Right cardiac atrium (tissue), 5 donors: Measurements from ENCODE around the gene CDK18. TPM values are rescaled to one million over a fixed set of nuclear protein-coding genes. Genes with fewer than 3 reads are reported as not detected.

Source experiments
- ATAC-seq, 2 donors: fragments of 200-7000 bp; cut with Tn5 transposase; one replicate each; pipeline versions ENCODE4 v1.8.0 to v1.9.1; 2020; ENCODE audit warnings: moderate library complexity in 2 of 2, mild to moderate bottlenecking in 1 of 2
- DNase-seq, 3 donors: peaks; one replicate each; pipeline ENCODE4 v3.0.0-alpha.2; 2020
- H3K27ac ChIP-seq: one replicate; pipeline ENCODE4 v1.5.1; 2013; ENCODE audit warnings: mild to moderate bottlenecking, low read length, control low read depth, moderate library complexity
- H3K27me3 ChIP-seq: one replicate; pipeline ENCODE4 v1.6.1; 2013; ENCODE audit not compliant: control insufficient read depth, insufficient read depth
- H3K4me1 ChIP-seq: one replicate; pipeline ENCODE4 v1.6.1; 2013; ENCODE audit warnings: low read length; ENCODE audit not compliant: control insufficient read depth, insufficient read depth
- H3K4me3 ChIP-seq: one replicate; pipeline ENCODE4 v1.5.1; 2013; ENCODE audit warnings: low read length, control low read depth
- H3K9me3 ChIP-seq: one replicate; pipeline ENCODE4 v1.6.1; 2013; ENCODE audit warnings: low read length; ENCODE audit not compliant: control insufficient read depth
- WGBS: extraction: QIAGEN DNeasy Blood & Tissue Kit; methylation state at CpG from one replicate; pipeline ENCODE4 v1.1.7; 2013; 5-methylcytosine and 5-hydroxymethylcytosine counted together
- intact Hi-C, 4 donors: fragments of 100-400 bp; cut with DNase I; formaldehyde crosslinking; loops; one replicate each; pipeline versions ENCODE4 v1.11.0 to v1.14.0; 2022 to 2023
- polyA plus RNA-seq: library from polyadenylated mRNA; stranded (reverse); fragments of 200-250 nt; gene quantifications from one replicate; pipeline ENCODE4 v1.2.3, GENCODE V29; 2013
- total RNA-seq, 4 donors: library from RNA; stranded (reverse); fragmentation: NEBNext Ultra II Directional; extraction: Animal tissue kit (Norgen Biotek cat#: 25700); gene quantifications; one replicate each; pipeline ENCODE4 v1.2.1, GENCODE V29; 2021
- donor health status: healthy with polysubstance abuse.
- donor health status: DM: no; HTN: yes; CAD: no.
- donor health status: DM: no; HTN: no; CAD: no.
- donor health status: DM: no; HTN: yes; CAD: no; lungs with severe emphysema.
- donor health status: DM: yes; HTN: yes; CAD: no.

Gene CDK18
- total and polyA plus RNA-seq, 5 donors = 80.2 to 150 (median 142) TPM

- Histone ChIP-seq H3K4me1 (peaks cover 8% of the 10 kb centered on the region), H3K27ac (peak overlapping the region; percentile 58), H3K4me3 (no peak overlapping the region), H3K27me3 (no peaks in the 10 kb centered on the region), H3K9me3 (no peaks in the 10 kb centered on the region)
- ATAC-seq (peak; percentile 72 to 87), DNase-seq (peak; percentile 61 to 79 (median 72))
- intact Hi-C loops = no loop called here
- WGBS = 28% methylated on average over 11 of the region's 11 CpGs
Observed at GRCh38 chr1:205493241-205494085, 11.0 kb upstream of the CDK18 start.

GRCh38 chr1:205494115-205494514, 10.4 kb upstream of the CDK18 start:
- no peaks in the 10 kb centered on the region for H3K27me3 ChIP-seq
- DNase-seq = no peak
- intact Hi-C loops = no loop called here
- no peaks in the 10 kb centered on the region for H3K9me3 ChIP-seq
- peaks cover 8% of the 10 kb centered on the region for H3K4me1 ChIP-seq
- no peak overlapping the region for H3K27ac ChIP-seq
- ATAC-seq = no peak
- H3K4me3 ChIP-seq = no peak overlapping the region
- WGBS = 71% methylated on average over 4 of the region's 4 CpGs

- Histone ChIP-seq H3K27ac (peak overlapping the region; percentile 83), H3K27me3 (no peaks in the 10 kb centered on the region), H3K9me3 (no peaks in the 10 kb centered on the region), H3K4me3 (no peak overlapping the region), H3K4me1 (peaks cover 9% of the 10 kb centered on the region)
- 55% methylated on average over 9 of the region's 9 CpGs for WGBS
- DNase-seq (peak in 2 of 3 donors; percentile 80 to 82), ATAC-seq (peak; percentile 70 to 79)
- intact Hi-C loops = no loop called here
Observed at GRCh38 chr1:205495237-205495823, 9.1 kb upstream of the CDK18 start.

GRCh38 chr1:205496661-205497060, 7.8 kb upstream of the CDK18 start:
- ATAC-seq = no peak

GRCh38 chr1:205497351-205497750, 7.1 kb upstream of the CDK18 start:
- 65% methylated on average over 7 of the region's 7 CpGs for WGBS
- peak in 1 of 3 donors; percentile 41 for DNase-seq
- intact Hi-C loops = no loop called here
- ATAC-seq = peak in 1 of 2 donors; percentile 9
- peaks cover 12% of the 10 kb centered on the region for H3K4me1 ChIP-seq
- H3K9me3 ChIP-seq = no peaks in the 10 kb centered on the region
- no peak overlapping the region for H3K27ac ChIP-seq
- H3K27me3 ChIP-seq = no peaks in the 10 kb centered on the region
- no peak overlapping the region for H3K4me3 ChIP-seq

More at GRCh38 chr1:205496661-205497060, 7.8 kb upstream of the CDK18 start:
- peaks cover 12% of the 10 kb centered on the region for H3K4me1 ChIP-seq
- no peaks in the 10 kb centered on the region for H3K9me3 ChIP-seq
- H3K4me3 ChIP-seq = no peak overlapping the region
- intact Hi-C loops = no loop called here
- H3K27ac ChIP-seq = no peak overlapping the region
- WGBS = 89% methylated on average over 1 of the region's 1 CpG
- no peaks in the 10 kb centered on the region for H3K27me3 ChIP-seq
- DNase-seq = no peak

GRCh38 chr1:205499789-205500188, 4.7 kb upstream of the CDK18 start:
- DNase-seq = no peak
- Histone ChIP-seq H3K27me3 (no peaks in the 10 kb centered on the region), H3K27ac (no peak overlapping the region), H3K4me1 (peaks cover 5% of the 10 kb centered on the region), H3K9me3 (no peaks in the 10 kb centered on the region), H3K4me3 (no peak overlapping the region)
- ATAC-seq = no peak
- 81% methylated on average over 3 of the region's 3 CpGs for WGBS
- intact Hi-C loops = no loop called here

- H3K4me1 ChIP-seq = peaks cover 5% of the 10 kb centered on the region
- H3K9me3 ChIP-seq = no peaks in the 10 kb centered on the region
- H3K27me3 ChIP-seq = no peaks in the 10 kb centered on the region
- DNase-seq (no peak), ATAC-seq (no peak)
- intact Hi-C loops = no loop called here
- peak overlapping the region; percentile 11 for H3K27ac ChIP-seq
- WGBS = 44% methylated on average over 9 of the region's 9 CpGs
- no peak overlapping the region for H3K4me3 ChIP-seq
Observed at GRCh38 chr1:205500240-205501233, 3.9 kb upstream of the CDK18 start.

GRCh38 chr1:205502111-205502810, 2.2 kb upstream of the CDK18 start:
- ATAC-seq = no peak
- Histone ChIP-seq H3K27me3 (no peaks in the 10 kb centered on the region), H3K4me3 (no peak overlapping the region), H3K27ac (no peak overlapping the region), H3K4me1 (peaks cover 5% of the 10 kb centered on the region), H3K9me3 (no peaks in the 10 kb centered on the region)
- intact Hi-C loops = no loop called here
- DNase-seq = no peak
- WGBS = 93% methylated on average over 3 of the region's 3 CpGs

GRCh38 chr1:205502992-205503391, 1.5 kb upstream of the CDK18 start:
- ATAC-seq = no peak
- H3K4me1 ChIP-seq = peaks cover 5% of the 10 kb centered on the region
- H3K4me3 ChIP-seq = no peak overlapping the region
- DNase-seq = no peak
- intact Hi-C loops = no loop called here
- no peaks in the 10 kb centered on the region for H3K27me3 ChIP-seq
- no peak overlapping the region for H3K27ac ChIP-seq
- WGBS = 77% methylated on average over 3 of the region's 3 CpGs
- no peaks in the 10 kb centered on the region for H3K9me3 ChIP-seq

- WGBS = 7% methylated on average over 18 of the region's 18 CpGs
- no peaks in the 10 kb centered on the region for H3K27me3 ChIP-seq
- DNase-seq = peak in 1 of 3 donors; percentile 55
- H3K27ac ChIP-seq = peak overlapping the region; percentile 73
- H3K4me1 ChIP-seq = peaks cover 5% of the 10 kb centered on the region
- peak; percentile 2 to 8 for ATAC-seq
- peak overlapping the region; percentile 41 for H3K4me3 ChIP-seq
- H3K9me3 ChIP-seq = no peaks in the 10 kb centered on the region
- intact Hi-C loops = no loop called here
Observed at GRCh38 chr1:205505076-205505729, 734 bp downstream of the CDK18 start.
